OCI-LY3 (cell line): Measurements from ENCODE around the gene C9orf78.

Source experiments
- CTCF ChIP-seq: fragments of 200-600, 300-600 bp; sonication (generic); IDR thresholded peaks from 2 replicates; pipeline ENCODE4 v1.5.1; 2014; ENCODE audit warnings: antibody characterized with exemption, low read length, low read depth
- EZH2phosphoT487 ChIP-seq: fragments of 200-600 bp; shearing (Covaris generic); IDR thresholded peaks from 2 replicates; pipeline ENCODE4 v1.6.1; 2018; ENCODE audit warnings: antibody characterized with exemption, mixed run types, low read depth

DNA sequence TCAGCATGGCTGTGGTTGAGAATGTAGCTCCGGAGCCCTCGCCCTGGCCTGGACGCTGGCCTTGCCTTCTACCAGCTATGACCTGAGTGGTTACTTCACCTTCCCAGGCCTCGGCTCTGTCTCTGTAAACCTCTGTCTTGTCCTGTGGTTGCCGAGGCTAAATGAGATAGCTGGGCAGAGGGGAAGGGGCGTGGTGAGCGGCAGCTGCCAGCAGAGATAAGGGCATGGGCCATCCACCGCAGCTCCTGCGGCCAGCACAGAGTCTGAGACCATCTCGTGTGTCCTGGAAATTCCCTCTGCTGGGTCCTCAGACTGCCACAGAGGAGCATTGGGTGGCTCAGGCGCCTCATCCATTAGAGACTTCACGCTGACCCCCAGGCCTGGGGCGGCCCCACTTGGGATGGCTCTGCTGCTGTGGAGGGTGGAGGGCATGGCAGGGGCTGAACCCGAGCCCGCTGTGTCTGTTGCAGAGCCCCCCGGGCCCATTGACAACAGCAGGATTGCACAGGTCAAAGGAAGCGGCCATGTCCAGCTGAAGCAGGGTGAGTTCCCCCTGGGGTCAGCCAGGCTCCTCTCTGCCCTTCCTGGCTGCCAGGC is 44.1 kb upstream of the C9orf78 start:
- no peak for TF ChIP-seq CTCF
- no peak for TF ChIP-seq EZH2phosphoT487
